Gastrocnemius medialis (tissue), 4 donors: Measurements from ENCODE around the gene CCDC13.

Experiments used
- CTCF ChIP-seq, 5 experiments: fragments of 450-650 bp in 3 of 5; fragments of 200-600 bp in 2 of 5; sonication (generic) in 2 of 5; IDR thresholded peaks in 4 of 5; conservative IDR thresholded peaks in 1 of 5; 1 replicate in 4 of 5; 2 replicates in 1 of 5; pipeline ENCODE4 v1.5.1; 2016 to 2019; ENCODE audit warnings: antibody characterized with exemption in 5 of 5, mild to moderate bottlenecking in 3 of 5, moderate library complexity in 3 of 5
- POLR2A ChIP-seq, 2 donors: fragments of 450-650 bp; IDR thresholded peaks; one replicate each; pipeline ENCODE4 v1.6.1; 2017; ENCODE audit warnings: antibody characterized with exemption in 2 of 2, mild to moderate bottlenecking in 2 of 2, moderate library complexity in 2 of 2

- no peak for TF ChIP-seq POLR2A (IDR thresholded peaks at IDR 0.05)
- TF ChIP-seq CTCF (IDR thresholded peaks at IDR 0.05 in 4 of 5, conservative IDR thresholded peaks at IDR 0.05 in 1 of 5) = no peak
These were observed 43.5 kb downstream of the CCDC13 start for GRCh38 chr3:42729404-42730145.
